Activated effector memory CD4-positive, alpha-beta T cell treated with anti-CD3 and anti-CD28 coated beads, Interleukin-2, amount 50 U/mL, for 16 hours (primary cell): ENCODE measurements around the gene CDK10.
A peak's percentile ranks its signal among the peaks of the same experiment; 100 is the strongest.
"Not testable (repeated sequence)": the region's sequence is repeated elsewhere in the genome, so short reads cannot be mapped to it uniquely, and the experiment has no call there.

Experiments
- DNase-seq: peaks from one replicate; pipeline ENCODE4 v3.0.0-alpha.2; 2020

The CDK10 gene

GRCh38 chr16:89686520-89687091 lies at the start of gene CDK10:
TSS of gene CDK10 (plus strand) at chr16:89686689. CDS start at chr16:89686711, 22 bp downstream.
- peak; percentile 97 for DNase-seq

- DNase-seq: no peak
These were observed 49.1 kb upstream of the CDK10 start for GRCh38 chr16:89637379-89637778.

- DNase-seq: no peak
These were observed 48.0 kb upstream of the CDK10 start for GRCh38 chr16:89638455-89638854.

- no peak for DNase-seq
These were observed 47.1 kb upstream of the CDK10 start for GRCh38 chr16:89639385-89639784.

GRCh38 chr16:89641458-89642119 lies 44.9 kb upstream of the CDK10 start:
- no peak for DNase-seq

GRCh38 chr16:89642574-89642973 lies 43.9 kb upstream of the CDK10 start:
- DNase-seq: no peak

GRCh38 chr16:89643769-89644300 lies 42.7 kb upstream of the CDK10 start:
- no peak for DNase-seq

GRCh38 chr16:89645122-89645521 lies 41.4 kb upstream of the CDK10 start:
- no peak for DNase-seq

- no peak for DNase-seq
These were observed 40.2 kb upstream of the CDK10 start for GRCh38 chr16:89646270-89646669.

GRCh38 chr16:89646906-89647305 lies 39.6 kb upstream of the CDK10 start:
- no peak for DNase-seq

GRCh38 chr16:89651584-89651983 lies 34.9 kb upstream of the CDK10 start:
- no peak for DNase-seq

GRCh38 chr16:89653656-89654295 lies 32.7 kb upstream of the CDK10 start:
- DNase-seq: no peak

- DNase-seq: no peak
These were observed 31.3 kb upstream of the CDK10 start for GRCh38 chr16:89655062-89655643.

GRCh38 chr16:89656435-89657121 lies 29.9 kb upstream of the CDK10 start:
- no peak for DNase-seq

- peak; percentile 97 for DNase-seq
These were observed 28.9 kb upstream of the CDK10 start, which contains the start of the genes CHMP1A and SPATA33 for GRCh38 chr16:89657442-89658220. TSS of gene CHMP1A (minus strand) at chr16:89657708. CDS start at chr16:89657588, 120 bp downstream. TSS of gene SPATA33 (plus strand) at chr16:89657836. CDS start at chr16:89657912, 76 bp downstream.

GRCh38 chr16:89658221-89658879 lies 28.1 kb upstream of the CDK10 start:
- DNase-seq: peak; percentile 73

- no peak for DNase-seq
These were observed 26.3 kb upstream of the CDK10 start for GRCh38 chr16:89660146-89660545.

- no peak for DNase-seq
These were observed 25.3 kb upstream of the CDK10 start for GRCh38 chr16:89661215-89661614.

GRCh38 chr16:89664238-89664637 lies 22.3 kb upstream of the CDK10 start:
- not testable (repeated sequence) for DNase-seq

GRCh38 chr16:89667000-89667399 lies 19.5 kb upstream of the CDK10 start:
- not testable (repeated sequence) for DNase-seq

- no peak for DNase-seq
These were observed 18.9 kb upstream of the CDK10 start for GRCh38 chr16:89667633-89668032.
